Measurements from ENCODE around the gene TOMT. TPM values are rescaled to one million over a fixed set of nuclear protein-coding genes. Genes with fewer than 3 reads are reported as not detected.
A peak's percentile ranks its signal among the peaks of the same experiment; 100 is the strongest.

TOMT gene
- total RNA-seq, 1 donor from 2014 or later = not detected

DNA sequence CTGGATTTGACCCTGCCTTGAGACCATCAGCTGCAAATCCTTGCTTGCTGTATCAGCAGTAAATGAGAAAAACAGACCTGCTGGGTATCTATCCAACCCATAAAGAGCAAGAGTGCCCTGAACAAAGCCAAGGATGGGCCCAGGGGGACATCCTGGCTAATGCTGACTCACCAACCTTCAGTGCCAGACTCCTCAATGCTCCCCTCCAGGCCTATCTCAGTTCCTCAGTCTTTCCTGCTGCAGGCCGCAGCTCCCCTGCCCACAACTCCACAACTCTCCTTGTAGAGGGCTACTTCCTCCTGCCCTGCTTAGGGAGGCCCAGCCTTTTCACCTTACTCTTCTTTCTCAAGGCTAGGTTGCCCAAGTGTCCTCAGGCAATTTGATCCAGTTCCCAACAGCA is 5.3 kb upstream of the TOMT start:
- no peaks in the 10 kb centered on the region for H3K9me3 Mint-ChIP-seq (ENCODE audit: unreplicated experiment)

DNA sequence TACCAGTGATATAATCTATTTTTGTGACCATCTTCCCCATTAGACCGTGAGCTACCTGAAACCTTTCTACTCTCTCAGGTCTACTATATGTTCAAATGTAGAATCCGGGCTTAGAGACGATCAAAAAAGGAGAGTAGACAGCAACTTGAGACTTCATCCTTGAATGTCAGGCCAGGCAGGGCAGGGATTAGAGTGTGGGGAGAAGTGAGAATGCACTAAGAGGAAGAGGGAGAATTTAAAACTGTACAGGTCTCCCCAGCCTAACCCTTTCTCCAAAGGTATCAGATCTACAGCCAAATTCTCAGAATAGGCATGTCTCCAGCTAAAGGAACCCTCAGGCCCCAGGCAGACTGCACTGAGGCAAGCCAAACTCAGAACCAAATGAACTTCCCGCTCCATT is 3.6 kb upstream of the TOMT start:
- TF ChIP-seq, protein P1, sequence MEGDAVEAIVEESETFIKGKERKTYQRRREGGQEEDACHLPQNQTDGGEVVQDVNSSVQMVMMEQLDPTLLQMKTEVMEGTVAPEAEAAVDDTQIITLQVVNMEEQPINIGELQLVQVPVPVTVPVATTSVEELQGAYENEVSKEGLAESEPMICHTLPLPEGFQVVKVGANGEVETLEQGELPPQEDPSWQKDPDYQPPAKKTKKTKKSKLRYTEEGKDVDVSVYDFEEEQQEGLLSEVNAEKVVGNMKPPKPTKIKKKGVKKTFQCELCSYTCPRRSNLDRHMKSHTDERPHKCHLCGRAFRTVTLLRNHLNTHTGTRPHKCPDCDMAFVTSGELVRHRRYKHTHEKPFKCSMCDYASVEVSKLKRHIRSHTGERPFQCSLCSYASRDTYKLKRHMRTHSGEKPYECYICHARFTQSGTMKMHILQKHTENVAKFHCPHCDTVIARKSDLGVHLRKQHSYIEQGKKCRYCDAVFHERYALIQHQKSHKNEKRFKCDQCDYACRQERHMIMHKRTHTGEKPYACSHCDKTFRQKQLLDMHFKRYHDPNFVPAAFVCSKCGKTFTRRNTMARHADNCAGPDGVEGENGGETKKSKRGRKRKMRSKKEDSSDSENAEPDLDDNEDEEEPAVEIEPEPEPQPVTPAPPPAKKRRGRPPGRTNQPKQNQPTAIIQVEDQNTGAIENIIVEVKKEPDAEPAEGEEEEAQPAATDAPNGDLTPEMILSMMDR (IDR thresholded peaks at IDR 0.05) = no peak
- H3K4me3 Mint-ChIP-seq (ENCODE audit: unreplicated experiment) = peak overlapping the region; percentile 91
- peak overlapping the region; percentile 88 for H3K27ac Mint-ChIP-seq (ENCODE audit: unreplicated experiment)
- H3K27me3 Mint-ChIP-seq (ENCODE audit: unreplicated experiment) = no peaks in the 10 kb centered on the region
- peaks cover 16% of the 10 kb centered on the region for H3K36me3 Mint-ChIP-seq (ENCODE audit: unreplicated experiment)
- no peak for DNase-seq (ENCODE audit: extremely low spot score, unreplicated experiment)
- peaks cover 33% of the 10 kb centered on the region for H3K4me1 Mint-ChIP-seq (ENCODE audit: unreplicated experiment)
- no peaks in the 10 kb centered on the region for H3K9me3 Mint-ChIP-seq (ENCODE audit: unreplicated experiment)

More for the DNA sequence above, 5.3 kb upstream of the TOMT start:
- Mint-ChIP-seq H3K27ac (ENCODE audit: unreplicated experiment) (no peak overlapping the region), H3K36me3 (ENCODE audit: unreplicated experiment) (peaks cover 22% of the 10 kb centered on the region), H3K4me3 (ENCODE audit: unreplicated experiment) (no peak overlapping the region), H3K4me1 (ENCODE audit: unreplicated experiment) (peaks cover 33% of the 10 kb centered on the region), H3K27me3 (ENCODE audit: unreplicated experiment) (no peaks in the 10 kb centered on the region)
- DNase-seq (ENCODE audit: extremely low spot score, unreplicated experiment) = no peak
- TF ChIP-seq, protein P1 (IDR thresholded peaks at IDR 0.05) = no peak

DNA sequence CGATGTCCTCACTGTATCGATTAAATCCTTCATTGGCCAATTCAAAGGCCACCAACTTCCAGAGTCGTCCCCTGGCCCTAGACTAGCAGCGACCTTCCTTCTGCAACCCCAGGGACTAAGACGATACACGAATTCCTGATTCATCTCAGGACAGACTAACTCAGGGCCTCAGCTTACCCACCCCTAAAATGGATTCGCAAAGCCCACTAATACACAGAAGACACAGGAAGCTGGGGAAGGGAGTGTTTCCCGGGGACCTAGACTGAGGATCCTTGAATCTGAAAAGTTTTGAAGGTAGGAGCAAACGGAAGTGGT is 3.1 kb upstream of the TOMT start:
- DNase-seq (ENCODE audit: extremely low spot score, unreplicated experiment) = no peak
- peaks cover 16% of the 10 kb centered on the region for H3K36me3 Mint-ChIP-seq (ENCODE audit: unreplicated experiment)
- no peaks in the 10 kb centered on the region for H3K9me3 Mint-ChIP-seq (ENCODE audit: unreplicated experiment)
- H3K4me3 Mint-ChIP-seq (ENCODE audit: unreplicated experiment) = peak overlapping the region; percentile 91
- peak overlapping the region; percentile 88 for H3K27ac Mint-ChIP-seq (ENCODE audit: unreplicated experiment)
- H3K27me3 Mint-ChIP-seq (ENCODE audit: unreplicated experiment) = no peaks in the 10 kb centered on the region
- H3K4me1 Mint-ChIP-seq (ENCODE audit: unreplicated experiment) = peaks cover 33% of the 10 kb centered on the region
- TF ChIP-seq, protein P1 (IDR thresholded peaks at IDR 0.05) = no peak

DNA sequence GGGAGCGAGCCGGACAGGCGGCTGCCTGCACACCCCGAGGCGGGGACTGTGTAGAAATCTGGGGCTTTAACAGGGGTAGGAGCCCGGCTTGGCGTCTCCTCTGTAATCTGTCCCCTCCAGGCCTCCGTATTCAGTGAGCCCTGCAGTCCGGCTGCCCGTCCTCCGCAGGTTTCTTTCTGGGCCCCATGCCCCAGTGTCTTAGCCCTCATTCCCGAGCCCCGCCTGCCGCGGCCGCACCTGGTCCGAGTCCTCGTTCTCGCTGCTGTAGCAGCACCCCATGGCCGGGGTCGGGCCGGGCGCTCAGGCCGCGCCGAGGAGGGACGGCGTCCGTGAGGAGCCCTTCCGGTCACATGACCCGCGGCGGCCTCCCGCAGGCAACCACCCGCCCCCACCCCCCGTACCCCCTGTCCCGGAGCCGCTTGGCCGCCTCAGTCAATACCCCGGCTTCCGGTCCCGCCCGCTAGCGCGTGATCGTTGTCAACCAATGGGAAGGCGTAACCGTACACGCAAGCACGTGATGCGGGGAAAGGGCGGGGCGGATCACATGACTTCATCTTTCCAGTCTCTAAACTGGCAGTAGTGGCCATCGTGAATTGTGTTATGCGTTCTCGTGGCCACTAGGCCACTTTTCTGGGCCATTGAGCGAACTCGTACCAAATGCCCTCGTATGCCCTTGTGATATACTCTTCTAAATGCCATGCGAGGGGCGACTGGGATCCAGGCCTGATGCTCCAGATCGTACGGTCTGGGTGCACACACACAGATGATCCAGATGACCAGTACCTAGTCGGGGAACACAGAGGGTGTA is 2.6 kb upstream of the TOMT start, which contains the start of gene LAMTOR1:
LAMTOR1 (minus strand) TSS at position 352 of the 808 bp plus-strand sequence; CDS start at position 279, 73 bp downstream.
- Mint-ChIP-seq H3K9me3 (ENCODE audit: unreplicated experiment) (no peaks in the 10 kb centered on the region), H3K27me3 (ENCODE audit: unreplicated experiment) (no peaks in the 10 kb centered on the region), H3K4me1 (ENCODE audit: unreplicated experiment) (peaks cover 33% of the 10 kb centered on the region), H3K36me3 (ENCODE audit: unreplicated experiment) (peaks cover 11% of the 10 kb centered on the region), H3K27ac (ENCODE audit: unreplicated experiment) (peak within 1 kb of the TSS; percentile 88), H3K4me3 (ENCODE audit: unreplicated experiment) (peak within 1 kb of the TSS; percentile 91)
- DNase-seq (ENCODE audit: extremely low spot score, unreplicated experiment) = peak; percentile 99
- TF ChIP-seq, protein P1 (IDR thresholded peaks at IDR 0.05) = peak; percentile 46

DNA sequence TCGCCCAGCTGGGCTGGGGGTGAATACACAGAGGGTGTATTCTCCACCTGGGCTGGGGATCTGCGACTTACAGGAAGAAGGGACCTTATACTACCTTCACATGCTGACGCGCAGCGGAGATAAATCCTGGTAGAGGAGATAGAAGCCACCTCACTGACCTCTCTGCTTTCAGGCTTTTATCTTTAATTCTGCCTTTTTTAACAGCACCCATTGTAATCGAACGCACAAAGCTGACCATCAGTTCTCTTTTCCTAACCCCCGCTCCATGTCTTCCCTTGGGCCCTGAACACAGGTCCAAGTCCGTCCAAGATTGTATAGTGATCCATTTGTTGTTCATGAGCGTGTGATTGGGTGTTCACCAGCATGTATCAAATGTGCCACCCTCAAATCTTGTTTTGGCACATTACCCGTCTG is 2.0 kb upstream of the TOMT start:
- peak overlapping the region; percentile 91 for H3K4me3 Mint-ChIP-seq (ENCODE audit: unreplicated experiment)
- H3K36me3 Mint-ChIP-seq (ENCODE audit: unreplicated experiment) = peaks cover 6% of the 10 kb centered on the region
- DNase-seq (ENCODE audit: extremely low spot score, unreplicated experiment) = no peak
- TF ChIP-seq, protein P1 (IDR thresholded peaks at IDR 0.05) = no peak
- peak overlapping the region; percentile 88 for H3K27ac Mint-ChIP-seq (ENCODE audit: unreplicated experiment)
- H3K9me3 Mint-ChIP-seq (ENCODE audit: unreplicated experiment) = no peaks in the 10 kb centered on the region
- H3K27me3 Mint-ChIP-seq (ENCODE audit: unreplicated experiment) = no peaks in the 10 kb centered on the region
- H3K4me1 Mint-ChIP-seq (ENCODE audit: unreplicated experiment) = peaks cover 33% of the 10 kb centered on the region

Measured in osteocyte (in vitro differentiated cells).